ENCODE data around the gene VPS39. TPM values are rescaled to one million over a fixed set of nuclear protein-coding genes. Genes with fewer than 3 reads are reported as not detected.

Gene VPS39
- total and polyA plus RNA-seq, 3 donors from 2014 or later, result 71.8 to 135 (median 120) TPM

DNA sequence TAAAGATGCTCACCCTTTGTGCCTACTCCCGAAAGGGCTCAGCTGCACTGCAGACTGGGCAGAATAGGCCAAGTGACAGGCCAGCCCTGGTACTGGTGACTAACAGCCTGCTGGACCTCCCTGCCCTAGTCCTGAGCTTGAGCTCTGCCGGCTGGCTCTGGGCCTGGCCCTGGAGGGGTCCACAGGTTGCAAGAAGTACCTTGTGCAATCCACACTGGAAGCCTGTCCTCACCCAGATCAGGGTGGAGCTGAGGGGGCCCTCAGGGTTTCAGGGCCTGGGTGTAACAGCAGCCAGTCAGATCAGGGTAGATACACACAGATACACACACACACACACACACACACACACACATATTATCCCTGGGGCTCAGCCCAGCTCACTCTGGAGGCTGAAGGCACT, 86.4 kb downstream of the VPS39 start:
- Histone ChIP-seq H3K4me1 (no peaks in the 10 kb centered on the region), H3K4me3 (no peak overlapping the region), H3K9me3 (no peaks in the 10 kb centered on the region), H3K27ac (no peak overlapping the region), H3K27me3 (no peaks in the 10 kb centered on the region), H3K36me3 (ENCODE audit: low read depth, missing control alignments) (no peaks in the 10 kb centered on the region)
- intact Hi-C loops (cut with DNase I; ENCODE audit: low total_unique reads), result no loop called here
- WGBS, 2 donors, result 39% methylated on average over 2 of the region's 2 CpGs; no CpG with 5 or more reads in 1 of the 2 donors
- DNase-seq, result no peak
- TF ChIP-seq, protein P1, sequence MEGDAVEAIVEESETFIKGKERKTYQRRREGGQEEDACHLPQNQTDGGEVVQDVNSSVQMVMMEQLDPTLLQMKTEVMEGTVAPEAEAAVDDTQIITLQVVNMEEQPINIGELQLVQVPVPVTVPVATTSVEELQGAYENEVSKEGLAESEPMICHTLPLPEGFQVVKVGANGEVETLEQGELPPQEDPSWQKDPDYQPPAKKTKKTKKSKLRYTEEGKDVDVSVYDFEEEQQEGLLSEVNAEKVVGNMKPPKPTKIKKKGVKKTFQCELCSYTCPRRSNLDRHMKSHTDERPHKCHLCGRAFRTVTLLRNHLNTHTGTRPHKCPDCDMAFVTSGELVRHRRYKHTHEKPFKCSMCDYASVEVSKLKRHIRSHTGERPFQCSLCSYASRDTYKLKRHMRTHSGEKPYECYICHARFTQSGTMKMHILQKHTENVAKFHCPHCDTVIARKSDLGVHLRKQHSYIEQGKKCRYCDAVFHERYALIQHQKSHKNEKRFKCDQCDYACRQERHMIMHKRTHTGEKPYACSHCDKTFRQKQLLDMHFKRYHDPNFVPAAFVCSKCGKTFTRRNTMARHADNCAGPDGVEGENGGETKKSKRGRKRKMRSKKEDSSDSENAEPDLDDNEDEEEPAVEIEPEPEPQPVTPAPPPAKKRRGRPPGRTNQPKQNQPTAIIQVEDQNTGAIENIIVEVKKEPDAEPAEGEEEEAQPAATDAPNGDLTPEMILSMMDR (IDR thresholded peaks at IDR 0.05), result no peak
- no peak for TF ChIP-seq POLR2A (IDR thresholded peaks at IDR 0.05)

DNA sequence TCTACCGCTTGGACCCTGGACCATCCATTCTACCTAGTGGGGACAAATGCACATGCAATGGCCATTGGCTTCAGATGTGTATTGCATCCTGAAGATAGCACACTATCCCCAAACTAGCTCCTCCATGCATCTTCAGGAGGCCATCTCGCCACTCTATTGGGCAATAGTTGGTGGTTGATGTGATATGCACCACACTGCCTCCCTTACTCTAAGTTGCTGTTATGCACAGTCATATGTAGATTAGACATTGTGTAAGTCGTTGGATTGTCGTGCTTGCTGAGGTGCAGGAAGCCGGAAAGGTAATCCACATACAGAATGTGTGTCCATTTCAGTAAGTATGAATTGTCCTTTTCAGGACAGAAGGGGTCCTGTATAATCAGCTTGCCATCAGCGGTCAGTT, 87.1 kb downstream of the VPS39 start:
- 94 to 100% methylated on average over 6 of the region's 6 CpGs for WGBS, 2 donors
- no peak overlapping the region for H3K27ac ChIP-seq
- no peaks in the 10 kb centered on the region for H3K4me1 ChIP-seq
- H3K36me3 ChIP-seq (ENCODE audit: low read depth, missing control alignments), result no peaks in the 10 kb centered on the region
- H3K27me3 ChIP-seq, result no peaks in the 10 kb centered on the region
- TF ChIP-seq, protein P1 (IDR thresholded peaks at IDR 0.05), result no peak
- TF ChIP-seq POLR2A (IDR thresholded peaks at IDR 0.05), result no peak
- DNase-seq, result no peak
- H3K9me3 ChIP-seq, result no peaks in the 10 kb centered on the region
- intact Hi-C loops (cut with DNase I; ENCODE audit: low total_unique reads), result no loop called here
- no peak overlapping the region for H3K4me3 ChIP-seq

DNA sequence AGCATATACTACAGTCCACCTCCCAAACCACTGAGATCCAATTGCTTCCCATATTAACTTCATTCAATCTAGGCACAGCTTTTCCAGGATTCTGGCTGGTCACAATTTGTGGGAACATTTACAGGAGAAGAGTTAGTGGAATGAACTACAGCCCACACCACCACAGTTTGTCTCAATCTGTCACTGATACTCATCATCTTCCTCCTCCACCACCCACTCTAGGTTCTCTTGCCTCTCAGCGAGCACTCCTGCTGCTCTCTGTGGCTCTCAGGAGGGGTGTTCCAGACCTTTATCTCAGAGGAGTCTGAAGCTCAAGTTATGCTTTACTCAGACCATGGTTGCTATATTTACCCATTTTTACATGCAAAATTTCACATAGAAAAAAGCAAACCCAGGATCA, 87.8 kb downstream of the VPS39 start:
- 83 to 88% methylated on average over 1 of the region's 1 CpG for WGBS, 2 donors
- no peak for TF ChIP-seq POLR2A (IDR thresholded peaks at IDR 0.05)
- TF ChIP-seq, protein P1 (IDR thresholded peaks at IDR 0.05), result no peak
- no peaks in the 10 kb centered on the region for H3K27me3 ChIP-seq
- H3K9me3 ChIP-seq, result no peaks in the 10 kb centered on the region
- intact Hi-C loops (cut with DNase I; ENCODE audit: low total_unique reads), result no loop called here
- H3K36me3 ChIP-seq (ENCODE audit: low read depth, missing control alignments), result no peaks in the 10 kb centered on the region
- no peak overlapping the region for H3K27ac ChIP-seq
- H3K4me3 ChIP-seq, result no peak overlapping the region
- H3K4me1 ChIP-seq, result no peaks in the 10 kb centered on the region
- DNase-seq, result no peak

DNA sequence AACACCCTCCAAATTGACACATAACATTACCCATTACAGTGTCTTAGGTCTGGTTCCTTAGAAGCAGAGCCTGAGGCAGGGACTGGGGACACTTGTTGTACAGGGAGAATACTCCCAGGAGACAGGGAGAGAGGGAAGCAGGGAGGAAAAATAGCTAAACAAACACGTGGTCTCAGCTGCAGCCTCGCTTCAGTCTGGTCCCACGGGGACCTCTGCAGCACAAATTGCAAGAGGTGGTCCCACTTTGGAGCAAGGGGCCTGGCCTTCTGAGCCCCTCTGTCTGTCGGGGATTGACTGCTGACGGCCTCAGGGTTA, 88.7 kb downstream of the VPS39 start:
- no peak for DNase-seq
- Histone ChIP-seq H3K4me1 (no peaks in the 10 kb centered on the region), H3K4me3 (no peak overlapping the region), H3K9me3 (no peaks in the 10 kb centered on the region), H3K27ac (no peak overlapping the region), H3K27me3 (no peaks in the 10 kb centered on the region), H3K36me3 (ENCODE audit: low read depth, missing control alignments) (no peaks in the 10 kb centered on the region)
- intact Hi-C loops (cut with DNase I; ENCODE audit: low total_unique reads), result no loop called here
- TF ChIP-seq, protein P1 (IDR thresholded peaks at IDR 0.05), result no peak
- TF ChIP-seq POLR2A (IDR thresholded peaks at IDR 0.05), result no peak
- 52 to 71% methylated on average over 5 of the region's 5 CpGs for WGBS, 2 donors

DNA sequence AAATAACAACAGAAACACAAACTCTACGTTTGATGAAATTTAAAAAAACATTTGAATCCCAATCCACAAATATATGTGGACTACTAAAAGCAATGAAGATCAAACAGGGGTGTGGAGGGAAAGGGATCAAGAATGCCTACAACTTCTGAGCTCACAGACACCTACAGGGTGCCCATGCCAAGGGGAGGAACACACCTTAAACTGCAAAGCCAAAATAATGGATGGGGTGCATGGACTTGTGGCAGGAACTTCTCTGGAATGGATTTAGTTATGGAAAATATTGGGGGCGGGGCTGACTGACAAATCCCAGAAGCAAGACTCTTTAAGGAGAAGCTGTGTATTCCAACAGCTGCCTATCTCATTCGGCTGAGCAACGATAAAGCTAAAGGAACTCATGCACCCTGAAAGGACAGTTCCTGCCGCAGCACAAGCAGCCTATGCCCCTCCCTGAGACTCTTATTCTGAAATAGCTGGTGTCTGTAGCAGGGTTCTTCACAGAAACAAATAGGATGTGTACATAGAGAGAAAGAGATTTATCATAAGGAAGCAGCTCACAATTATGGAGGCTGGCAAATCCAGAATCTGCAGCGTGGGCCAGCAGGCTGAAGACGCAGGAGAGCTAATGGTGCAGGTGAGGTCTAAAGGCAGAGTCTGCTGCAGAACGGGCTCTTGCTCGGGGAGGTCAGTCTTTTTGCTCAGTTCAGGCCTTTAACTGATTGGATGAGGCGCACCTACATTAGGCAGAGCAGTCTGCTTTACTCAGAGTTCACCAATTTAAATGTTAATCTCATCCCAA, 89.3 kb downstream of the VPS39 start:
- DNase-seq, result no peak
- 25 to 44% methylated on average over 10 of the region's 10 CpGs for WGBS, 2 donors
- H3K4me3 ChIP-seq, result no peak overlapping the region
- intact Hi-C loops (cut with DNase I; ENCODE audit: low total_unique reads), result no loop called here
- no peak overlapping the region for H3K27ac ChIP-seq
- no peaks in the 10 kb centered on the region for H3K36me3 ChIP-seq (ENCODE audit: low read depth, missing control alignments)
- no peaks in the 10 kb centered on the region for H3K4me1 ChIP-seq
- no peaks in the 10 kb centered on the region for H3K27me3 ChIP-seq
- TF ChIP-seq, protein P1 (IDR thresholded peaks at IDR 0.05), result no peak
- TF ChIP-seq POLR2A (IDR thresholded peaks at IDR 0.05), result no peak
- H3K9me3 ChIP-seq, result no peaks in the 10 kb centered on the region

Measured in testis (tissue), 3 donors.